SK-N-SH treated with all-trans-retinoic acid at 6 μM for 48 hours (cell line): Measurements from ENCODE around the gene LGR4.

Source experiments
- ATAC-seq: fragments of 200-7000 bp; cut with Tn5 transposase; 3 replicates; pipeline ENCODE4 v1.9.1; 2020; ENCODE audit warnings: mild to moderate bottlenecking, moderate library complexity
- ARNTL ChIP-seq: fragments of 450-650 bp; formaldehyde crosslinking; IDR thresholded peaks from 2 replicates; pipeline ENCODE4 v1.5.0; 2020; ENCODE audit warnings: low read depth, mild to moderate bottlenecking, moderate library complexity, borderline replicate concordance
- BACH2 ChIP-seq: fragments of 250-450 bp; sonication (Bioruptor Pico); IDR thresholded peaks from 2 replicates; pipeline ENCODE4 v1.9.0; 2021; ENCODE audit warnings: mild to moderate bottlenecking, borderline replicate concordance
- CREB5 ChIP-seq: fragments of 250-450 bp; sonication (Bioruptor Pico); IDR thresholded peaks from 2 replicates; pipeline ENCODE4 v1.5.1; 2020; ENCODE audit warnings: low read depth, mild to moderate bottlenecking, moderate library complexity
- CSRNP3 ChIP-seq: fragments of 250-450 bp; sonication (Bioruptor Pico); IDR thresholded peaks from 2 replicates; pipeline ENCODE4 v1.5.1; 2021; ENCODE audit warnings: mild to moderate bottlenecking, moderate library complexity
- ESRRG ChIP-seq: fragments of 250-450 bp; sonication (Bioruptor Pico); IDR thresholded peaks from 2 replicates; pipeline ENCODE4 v1.6.1; 2021; ENCODE audit warnings: mild to moderate bottlenecking
- GLIS3 ChIP-seq: fragments of 250-450 bp; sonication (Bioruptor Pico); IDR thresholded peaks from 2 replicates; pipeline ENCODE4 v1.5.0; 2020; ENCODE audit warnings: mild to moderate bottlenecking, moderate library complexity
- ISL1 ChIP-seq: fragments of 250-450 bp; sonication (Bioruptor Pico); IDR thresholded peaks from 2 replicates; pipeline ENCODE4 v2.1.2; 2022; ENCODE audit warnings: mild to moderate bottlenecking, moderate library complexity
- OSR1 ChIP-seq: fragments of 250-450 bp; sonication (Bioruptor Pico); IDR thresholded peaks from 2 replicates; pipeline ENCODE4 v1.8.0; 2022; ENCODE audit warnings: moderate library complexity, mild to moderate bottlenecking, inconsistent platforms
- PATZ1 ChIP-seq: fragments of 250-450 bp; sonication (Bioruptor Pico); IDR thresholded peaks from 2 replicates; pipeline ENCODE4 v1.8.0; 2020; ENCODE audit warnings: mild to moderate bottlenecking, moderate library complexity, borderline replicate concordance
- POU6F1 ChIP-seq: fragments of 250-450 bp; sonication (Bioruptor Pico); IDR thresholded peaks from 2 replicates; pipeline ENCODE4 v1.8.0; 2021; ENCODE audit warnings: low read depth, mild to moderate bottlenecking, moderate library complexity, borderline replicate concordance
- PPARA ChIP-seq: fragments of 250-450 bp; sonication (Bioruptor Pico); IDR thresholded peaks from 2 replicates; pipeline ENCODE4 v1.5.0; 2020; ENCODE audit warnings: mild to moderate bottlenecking, borderline replicate concordance
- TOX ChIP-seq: fragments of 250-450 bp; sonication (Bioruptor Pico); IDR thresholded peaks from 2 replicates; pipeline ENCODE4 v1.8.0; 2021; ENCODE audit warnings: mild to moderate bottlenecking, moderate library complexity, borderline replicate concordance
- TSHZ2 ChIP-seq: fragments of 250-450 bp; sonication (Bioruptor Pico); IDR thresholded peaks from 2 replicates; pipeline ENCODE4 v1.5.0; 2020; ENCODE audit warnings: mild to moderate bottlenecking, moderate library complexity
- ZC3H10 ChIP-seq: fragments of 250-450 bp; sonication (Bioruptor Pico); IDR thresholded peaks from 2 replicates; pipeline ENCODE4 v1.5.1; 2021; ENCODE audit warnings: mild to moderate bottlenecking, moderate library complexity
- ZNF565 ChIP-seq: fragments of 450-650 bp; formaldehyde crosslinking; conservative IDR thresholded peaks from 2 replicates; pipeline ENCODE4 v1.5.0; 2020; ENCODE audit warnings: low read depth, mild to moderate bottlenecking, moderate library complexity
- ZNF70 ChIP-seq: fragments of 450-650 bp; formaldehyde crosslinking; IDR thresholded peaks from 2 replicates; pipeline ENCODE4 v1.5.0; 2020; ENCODE audit warnings: mild to moderate bottlenecking, moderate library complexity
- ZNF8 ChIP-seq: fragments of 450-650 bp; formaldehyde crosslinking; IDR thresholded peaks from 2 replicates; pipeline ENCODE4 v1.5.0; 2020; ENCODE audit warnings: mild to moderate bottlenecking, moderate library complexity

Gene LGR4

GRCh38 chr11:27372164-27372563 is 100.4 kb downstream of the LGR4 start:
- no peak for TF ChIP-seq PPARA (CRISPR knock-in tag)
- ATAC-seq: no peak

- no peak for TF ChIP-seq TOX (CRISPR knock-in tag)
- TF ChIP-seq ZNF565 (CRISPR knock-in tag): no peak
- TF ChIP-seq ARNTL (CRISPR knock-in tag): no peak
- no peak for TF ChIP-seq CSRNP3 (CRISPR knock-in tag)
- no peak for TF ChIP-seq PPARA (CRISPR knock-in tag)
- TF ChIP-seq PATZ1 (CRISPR knock-in tag): no peak
- no peak for TF ChIP-seq TSHZ2 (CRISPR knock-in tag)
- no peak for TF ChIP-seq BACH2 (CRISPR knock-in tag)
- ATAC-seq: no peak
Observed at GRCh38 chr11:27371489-27371888, 101.1 kb downstream of the LGR4 start.

GRCh38 chr11:27370374-27370773 is 102.2 kb downstream of the LGR4 start:
- TF ChIP-seq PPARA (CRISPR knock-in tag): no peak
- TF ChIP-seq ZNF70 (CRISPR knock-in tag): no peak
- no peak for TF ChIP-seq ZNF8 (CRISPR knock-in tag)
- no peak for TF ChIP-seq ESRRG (CRISPR knock-in tag)
- TF ChIP-seq PATZ1 (CRISPR knock-in tag): no peak
- no peak for TF ChIP-seq ARNTL (CRISPR knock-in tag)
- no peak for TF ChIP-seq GLIS3 (CRISPR knock-in tag)
- no peak for TF ChIP-seq POU6F1 (CRISPR knock-in tag)
- no peak for TF ChIP-seq ZC3H10 (CRISPR knock-in tag)
- no peak for TF ChIP-seq TOX (CRISPR knock-in tag)
- no peak for TF ChIP-seq OSR1 (CRISPR knock-in tag)
- no peak for TF ChIP-seq ISL1
- no peak for TF ChIP-seq CSRNP3 (CRISPR knock-in tag)
- TF ChIP-seq BACH2 (CRISPR knock-in tag): no peak
- no peak for TF ChIP-seq TSHZ2 (CRISPR knock-in tag)
- no peak for TF ChIP-seq CREB5 (CRISPR knock-in tag)
- peak; percentile 81 for ATAC-seq
